GM12878 (cell line): ENCODE data around the gene LSM2. TPM values are rescaled to one million over a fixed set of nuclear protein-coding genes. Genes with fewer than 3 reads are reported as not detected.

Source experiments
- BHLHE40 ChIP-seq, 2 experiments: fragments of 450-650 bp in 1 of 2; IDR thresholded peaks; 2 replicates each; pipeline ENCODE4 v1.6.1; 2011 to 2017; ENCODE audit warnings: low read depth in 2 of 2, borderline replicate concordance in 1 of 2, improper control_type of control experiment in 1 of 2, low read length in 1 of 2, mild to moderate bottlenecking in 1 of 2
- CBX3 ChIP-seq: fragments of 200-600 bp; sonication (generic); IDR thresholded peaks from 2 replicates; pipeline ENCODE4 v1.6.1; 2016; ENCODE audit warnings: low read depth, borderline replicate concordance
- HDGF ChIP-seq: fragments of 450-650 bp; IDR thresholded peaks from 2 replicates; pipeline ENCODE4 v1.6.1; 2016; ENCODE audit warnings: antibody characterized with exemption
- MTA2 ChIP-seq: fragments of 450-650 bp; IDR thresholded peaks from 2 replicates; pipeline ENCODE4 v1.6.1; 2016; ENCODE audit warnings: low read depth, mild to moderate bottlenecking, moderate library complexity
- NBN ChIP-seq: fragments of 450-650 bp; IDR thresholded peaks from 2 replicates; pipeline ENCODE4 v1.6.1; 2016
- NFIC ChIP-seq: IDR thresholded peaks from 2 replicates; pipeline ENCODE4 v1.6.1; 2012; ENCODE audit warnings: low read depth, mild to moderate bottlenecking, inconsistent platforms, low read length, moderate library complexity
- NR2C1 ChIP-seq: fragments of 450-650 bp; IDR thresholded peaks from 2 replicates; pipeline ENCODE4 v1.6.1; 2017; ENCODE audit warnings: antibody characterized with exemption, mild to moderate bottlenecking, moderate library complexity
- POU2F2 ChIP-seq: IDR thresholded peaks from 3 replicates; pipeline ENCODE4 v1.6.1; 2011; ENCODE audit warnings: low read depth, mild to moderate bottlenecking, low read length, borderline replicate concordance
- RAD21 ChIP-seq: IDR thresholded peaks from 2 replicates; pipeline ENCODE4 v1.6.1; 2011; ENCODE audit warnings: mild to moderate bottlenecking, low read depth, low read length, moderate library complexity; ENCODE audit not compliant: insufficient read depth
- RB1 ChIP-seq: fragments of 450-650 bp; formaldehyde crosslinking; IDR thresholded peaks from 2 replicates; pipeline ENCODE4 v1.6.1; 2017; ENCODE audit warnings: mild to moderate bottlenecking, borderline replicate concordance
- SMARCA5 ChIP-seq: fragments of 450-650 bp; IDR thresholded peaks from 2 replicates; pipeline ENCODE4 v1.6.1; 2017; ENCODE audit warnings: mild to moderate bottlenecking
- SMC3 ChIP-seq: IDR thresholded peaks from 2 replicates; pipeline ENCODE4 v1.6.1; 2011; ENCODE audit warnings: low read length, improper control_type of control experiment, borderline replicate concordance
- SP1 ChIP-seq: IDR thresholded peaks from one replicate; pipeline ENCODE4 v1.6.1; 2011; ENCODE audit warnings: low read depth, low read length
- STAT1 ChIP-seq: fragments of 450-650 bp; conservative IDR thresholded peaks from 2 replicates; pipeline ENCODE4 v1.6.1; 2014; ENCODE audit warnings: antibody characterized with exemption, mild to moderate bottlenecking
- USF2 ChIP-seq: IDR thresholded peaks from 2 replicates; pipeline ENCODE4 v1.6.1; 2011; ENCODE audit warnings: low read depth, low read length, improper control_type of control experiment, borderline replicate concordance
- ZNF622 ChIP-seq: fragments of 450-650 bp; IDR thresholded peaks from 2 replicates; pipeline ENCODE4 v1.6.1; 2017; ENCODE audit warnings: mild to moderate bottlenecking, inconsistent platforms
- polyA plus RNA-seq, 11 experiments: library from polyadenylated mRNA; depleted of rRNA in 4 of 11; unstranded in 6 of 11; stranded (reverse) in 5 of 11; fragments of >200 nt; fragmentation: Nextera tagmentation in 4 of 11; fragmentation: Illumina TruSeq in 1 of 11; extraction: Ambion mirVana in 4 of 11; extraction: Trizol in 1 of 11; gene quantifications; 1 replicate in 1 of 11; 2 replicates in 10 of 11; pipeline versions ENCODE4 v1.2.1 to v1.2.3, GENCODE V29; 2011 to 2016; ENCODE audit warnings: inconsistent platforms in 2 of 11, missing spikeins in 2 of 11, low read depth in 1 of 11
- total RNA-seq, 4 experiments: library from RNA; depleted of rRNA in 3 of 4; stranded (reverse); fragments of >200 nt in 3 of 4; fragmentation: Illumina TruSeq in 1 of 4; extraction: Trizol in 1 of 4; gene quantifications; 2 replicates each; pipeline versions ENCODE4 v1.2.1 to v1.2.3, GENCODE V29; 2013 to 2021
- TF ChIP-seq, protein P1 (sequence below): IDR thresholded peaks from 2 replicates; pipeline ENCODE4 v1.6.1; 2012; ENCODE audit warnings: improper control_type of control experiment, low read depth, low read length; ENCODE audit not compliant: insufficient replicate concordance
- TF ChIP-seq, protein P2 (sequence below): fragments of 450-650 bp; IDR thresholded peaks from 2 replicates; pipeline ENCODE4 v1.6.1; 2017; ENCODE audit warnings: low read depth, mild to moderate bottlenecking, moderate library complexity
- TF ChIP-seq, protein P3 (sequence below): IDR thresholded peaks from 2 replicates; pipeline ENCODE4 v1.6.1; 2011; ENCODE audit warnings: low read depth, mild to moderate bottlenecking, low read length, moderate library complexity, borderline replicate concordance; ENCODE audit errors: extremely low read depth
- TF ChIP-seq, protein P4 (sequence below), 3 experiments: IDR thresholded peaks in 2 of 3; conservative IDR thresholded peaks in 1 of 3; 2 replicates each; pipeline ENCODE4 v1.5.1; 2011; ENCODE audit warnings: low read depth in 3 of 3, low read length in 3 of 3, mild to moderate bottlenecking in 3 of 3, control low read depth in 2 of 3, moderate library complexity in 2 of 3, inconsistent platforms in 1 of 3, mixed read lengths in 1 of 3; ENCODE audit not compliant: control insufficient read depth in 2 of 3, insufficient read depth in 1 of 3; ENCODE audit errors: extremely low read depth in 1 of 3

The LSM2 gene
- total and polyA plus RNA-seq, 10 of the 15 experiments (the other 5 are each of a cell fraction or from before 2014, with no cell fraction given) = 99.1 to 276 (median 153) TPM

- TF ChIP-seq, protein P1, sequence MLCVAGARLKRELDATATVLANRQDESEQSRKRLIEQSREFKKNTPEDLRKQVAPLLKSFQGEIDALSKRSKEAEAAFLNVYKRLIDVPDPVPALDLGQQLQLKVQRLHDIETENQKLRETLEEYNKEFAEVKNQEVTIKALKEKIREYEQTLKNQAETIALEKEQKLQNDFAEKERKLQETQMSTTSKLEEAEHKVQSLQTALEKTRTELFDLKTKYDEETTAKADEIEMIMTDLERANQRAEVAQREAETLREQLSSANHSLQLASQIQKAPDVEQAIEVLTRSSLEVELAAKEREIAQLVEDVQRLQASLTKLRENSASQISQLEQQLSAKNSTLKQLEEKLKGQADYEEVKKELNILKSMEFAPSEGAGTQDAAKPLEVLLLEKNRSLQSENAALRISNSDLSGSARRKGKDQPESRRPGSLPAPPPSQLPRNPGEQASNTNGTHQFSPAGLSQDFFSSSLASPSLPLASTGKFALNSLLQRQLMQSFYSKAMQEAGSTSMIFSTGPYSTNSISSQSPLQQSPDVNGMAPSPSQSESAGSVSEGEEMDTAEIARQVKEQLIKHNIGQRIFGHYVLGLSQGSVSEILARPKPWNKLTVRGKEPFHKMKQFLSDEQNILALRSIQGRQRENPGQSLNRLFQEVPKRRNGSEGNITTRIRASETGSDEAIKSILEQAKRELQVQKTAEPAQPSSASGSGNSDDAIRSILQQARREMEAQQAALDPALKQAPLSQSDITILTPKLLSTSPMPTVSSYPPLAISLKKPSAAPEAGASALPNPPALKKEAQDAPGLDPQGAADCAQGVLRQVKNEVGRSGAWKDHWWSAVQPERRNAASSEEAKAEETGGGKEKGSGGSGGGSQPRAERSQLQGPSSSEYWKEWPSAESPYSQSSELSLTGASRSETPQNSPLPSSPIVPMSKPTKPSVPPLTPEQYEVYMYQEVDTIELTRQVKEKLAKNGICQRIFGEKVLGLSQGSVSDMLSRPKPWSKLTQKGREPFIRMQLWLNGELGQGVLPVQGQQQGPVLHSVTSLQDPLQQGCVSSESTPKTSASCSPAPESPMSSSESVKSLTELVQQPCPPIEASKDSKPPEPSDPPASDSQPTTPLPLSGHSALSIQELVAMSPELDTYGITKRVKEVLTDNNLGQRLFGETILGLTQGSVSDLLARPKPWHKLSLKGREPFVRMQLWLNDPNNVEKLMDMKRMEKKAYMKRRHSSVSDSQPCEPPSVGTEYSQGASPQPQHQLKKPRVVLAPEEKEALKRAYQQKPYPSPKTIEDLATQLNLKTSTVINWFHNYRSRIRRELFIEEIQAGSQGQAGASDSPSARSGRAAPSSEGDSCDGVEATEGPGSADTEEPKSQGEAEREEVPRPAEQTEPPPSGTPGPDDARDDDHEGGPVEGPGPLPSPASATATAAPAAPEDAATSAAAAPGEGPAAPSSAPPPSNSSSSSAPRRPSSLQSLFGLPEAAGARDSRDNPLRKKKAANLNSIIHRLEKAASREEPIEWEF = no peak
- TF ChIP-seq CBX3 (no peak), BHLHE40 (IDR thresholded peaks at IDR 0.05; ENCODE audit: borderline replicate concordance in 1 of 2, low read depth in 2 of 2, low read length in 1 of 2) (0 out of 4 replicates have a peak, but pooled peaks of 1 of the 2 experiments have one; percentile 12), MTA2 (0 out of 2 replicates have a peak, but pooled peaks have one; percentile 10), ZNF622 (no peak), NR2C1 (no peak), HDGF (peak; percentile 72; the same call in 1 of the 2 replicates), NBN (peak; percentile 60), SMARCA5 (peak; percentile 65; the same call in 1 of the 2 replicates), USF2 (no peak), RB1 (peak; percentile 70; the same call in 1 of the 2 replicates), POU2F2 (peak; percentile 21; the same call in 1 of the 3 replicates), SP1 (no peak), STAT1 (no peak), RAD21 (peak; percentile 72), SMC3 (peak; percentile 96), NFIC (no peak)
- TF ChIP-seq, protein P2, sequence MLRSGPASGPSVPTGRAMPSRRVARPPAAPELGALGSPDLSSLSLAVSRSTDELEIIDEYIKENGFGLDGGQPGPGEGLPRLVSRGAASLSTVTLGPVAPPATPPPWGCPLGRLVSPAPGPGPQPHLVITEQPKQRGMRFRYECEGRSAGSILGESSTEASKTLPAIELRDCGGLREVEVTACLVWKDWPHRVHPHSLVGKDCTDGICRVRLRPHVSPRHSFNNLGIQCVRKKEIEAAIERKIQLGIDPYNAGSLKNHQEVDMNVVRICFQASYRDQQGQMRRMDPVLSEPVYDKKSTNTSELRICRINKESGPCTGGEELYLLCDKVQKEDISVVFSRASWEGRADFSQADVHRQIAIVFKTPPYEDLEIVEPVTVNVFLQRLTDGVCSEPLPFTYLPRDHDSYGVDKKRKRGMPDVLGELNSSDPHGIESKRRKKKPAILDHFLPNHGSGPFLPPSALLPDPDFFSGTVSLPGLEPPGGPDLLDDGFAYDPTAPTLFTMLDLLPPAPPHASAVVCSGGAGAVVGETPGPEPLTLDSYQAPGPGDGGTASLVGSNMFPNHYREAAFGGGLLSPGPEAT = no peak
- TF ChIP-seq, protein P3, sequence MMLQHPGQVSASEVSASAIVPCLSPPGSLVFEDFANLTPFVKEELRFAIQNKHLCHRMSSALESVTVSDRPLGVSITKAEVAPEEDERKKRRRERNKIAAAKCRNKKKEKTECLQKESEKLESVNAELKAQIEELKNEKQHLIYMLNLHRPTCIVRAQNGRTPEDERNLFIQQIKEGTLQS = no peak
- TF ChIP-seq, protein P4, sequence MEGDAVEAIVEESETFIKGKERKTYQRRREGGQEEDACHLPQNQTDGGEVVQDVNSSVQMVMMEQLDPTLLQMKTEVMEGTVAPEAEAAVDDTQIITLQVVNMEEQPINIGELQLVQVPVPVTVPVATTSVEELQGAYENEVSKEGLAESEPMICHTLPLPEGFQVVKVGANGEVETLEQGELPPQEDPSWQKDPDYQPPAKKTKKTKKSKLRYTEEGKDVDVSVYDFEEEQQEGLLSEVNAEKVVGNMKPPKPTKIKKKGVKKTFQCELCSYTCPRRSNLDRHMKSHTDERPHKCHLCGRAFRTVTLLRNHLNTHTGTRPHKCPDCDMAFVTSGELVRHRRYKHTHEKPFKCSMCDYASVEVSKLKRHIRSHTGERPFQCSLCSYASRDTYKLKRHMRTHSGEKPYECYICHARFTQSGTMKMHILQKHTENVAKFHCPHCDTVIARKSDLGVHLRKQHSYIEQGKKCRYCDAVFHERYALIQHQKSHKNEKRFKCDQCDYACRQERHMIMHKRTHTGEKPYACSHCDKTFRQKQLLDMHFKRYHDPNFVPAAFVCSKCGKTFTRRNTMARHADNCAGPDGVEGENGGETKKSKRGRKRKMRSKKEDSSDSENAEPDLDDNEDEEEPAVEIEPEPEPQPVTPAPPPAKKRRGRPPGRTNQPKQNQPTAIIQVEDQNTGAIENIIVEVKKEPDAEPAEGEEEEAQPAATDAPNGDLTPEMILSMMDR (IDR thresholded peaks at IDR 0.05 in 2 of 3, conservative IDR thresholded peaks at IDR 0.05 in 1 of 3; ENCODE audit: control insufficient read depth in 2 of 3, extremely low read depth in 1 of 3, insufficient read depth in 1 of 3, low read depth in 3 of 3, low read length in 3 of 3) = peak; percentile 91 to 95 (median 91)
Measured at GRCh38 chr6:31769684-31770371, 36.9 kb downstream of the LSM2 start (continued).
